Femur (tissue), 1 donor: Measurements from ENCODE around the gene FXR1.
"Not testable (repeated sequence)": the region's sequence is repeated elsewhere in the genome, so short reads cannot be mapped to it uniquely, and the experiment has no call there.

ENCODE experiments used
- DNase-seq: peaks from one replicate; pipeline ENCODE4 v3.0.0-alpha.2; 2017

FXR1 gene

GRCh38 chr3:180912304-180913296 lies at the start of gene FXR1:
TSS of gene FXR1 (plus strand) at chr3:180912670. CDS start at chr3:180912686, 16 bp downstream.
- peak; percentile 92 for DNase-seq

GRCh38 chr3:180870008-180870699 lies 42.3 kb upstream of the FXR1 start:
- peak; percentile 45 for DNase-seq

- DNase-seq, result no peak
Measured at GRCh38 chr3:180871901-180872300, 40.6 kb upstream of the FXR1 start.

GRCh38 chr3:180872430-180872829 lies 40.0 kb upstream of the FXR1 start:
- not testable (repeated sequence) for DNase-seq

GRCh38 chr3:180875124-180875698 lies 37.3 kb upstream of the FXR1 start:
- DNase-seq, result no peak

- DNase-seq, result no peak
Measured at GRCh38 chr3:180881065-180881801, 31.2 kb upstream of the FXR1 start.

GRCh38 chr3:180882115-180882514 lies 30.4 kb upstream of the FXR1 start:
- no peak for DNase-seq

GRCh38 chr3:180888992-180889560 lies 23.4 kb upstream of the FXR1 start:
- DNase-seq, result no peak

GRCh38 chr3:180898572-180898971 lies 13.9 kb upstream of the FXR1 start:
- DNase-seq, result no peak

GRCh38 chr3:180909369-180910127 lies 2.9 kb upstream of the FXR1 start:
- no peak for DNase-seq

GRCh38 chr3:180910823-180911222 lies 1.6 kb upstream of the FXR1 start:
- DNase-seq, result no peak

GRCh38 chr3:180911876-180912303 lies 580 bp upstream of the FXR1 start:
- DNase-seq, result no peak

GRCh38 chr3:180913581-180914404 lies 1.3 kb downstream of the FXR1 start:
- no peak for DNase-seq

GRCh38 chr3:180918542-180918941 lies 6.1 kb downstream of the FXR1 start:
- no peak for DNase-seq

- no peak for DNase-seq
Measured at GRCh38 chr3:180922242-180922641, 9.8 kb downstream of the FXR1 start.

- no peak for DNase-seq
Measured at GRCh38 chr3:180923561-180923960, 11.1 kb downstream of the FXR1 start.

GRCh38 chr3:180926526-180926925 lies 14.1 kb downstream of the FXR1 start:
- no peak for DNase-seq

- DNase-seq, result no peak
Measured at GRCh38 chr3:180929376-180929775, 16.9 kb downstream of the FXR1 start.

GRCh38 chr3:180930526-180930925 lies 18.1 kb downstream of the FXR1 start:
- DNase-seq, result no peak

- no peak for DNase-seq
Measured at GRCh38 chr3:180932819-180933218, 20.3 kb downstream of the FXR1 start.

GRCh38 chr3:180934638-180935037 lies 22.2 kb downstream of the FXR1 start:
- no peak for DNase-seq
